NCI-H2081 treated with DMSO at 0.1 percent for 48 hours (cell line): ENCODE data around the gene SNX6.
"Not testable (repeated sequence)": the region's sequence is repeated elsewhere in the genome, so short reads cannot be mapped to it uniquely, and the experiment has no call there.

Experiments used
- DNase-seq: peaks from one replicate; lab custom pipeline; 2025; lab: John Stamatoyannopoulos, UW

Gene SNX6

GRCh38 chr14:34521071-34521470 lies 108.9 kb downstream of the SNX6 start:
- DNase-seq: not testable (repeated sequence)

- DNase-seq: not testable (repeated sequence)
Measured at GRCh38 chr14:34520304-34520970, 109.5 kb downstream of the SNX6 start.
